Trophoblast cell (in vitro differentiated cells and primary cell): Measurements from ENCODE around the gene ART4.

ENCODE experiments used
- DNase-seq, 2 donors: peaks; one replicate each; pipeline ENCODE4 v3.0.0-alpha.2; 2016
- H2AFZ ChIP-seq: 2 replicates; pipeline ENCODE4 v1.6.1; 2013; ENCODE audit warnings: low read length, moderate library complexity, mild to moderate bottlenecking; ENCODE audit not compliant: insufficient read depth, poor library complexity
- H2AK5ac ChIP-seq: 2 replicates; pipeline ENCODE4 v1.6.1; 2013; ENCODE audit warnings: mild to moderate bottlenecking, low read length
- H2BK120ac ChIP-seq: 2 replicates; pipeline ENCODE4 v1.6.1; 2013; ENCODE audit warnings: low read length, mild to moderate bottlenecking, moderate library complexity; ENCODE audit not compliant: insufficient read depth, poor library complexity
- H2BK12ac ChIP-seq: 2 replicates; pipeline ENCODE4 v1.6.1; 2013; ENCODE audit warnings: mild to moderate bottlenecking, low read length, moderate library complexity
- H2BK5ac ChIP-seq: 2 replicates; pipeline ENCODE4 v1.6.1; 2013; ENCODE audit warnings: low read length, low read depth, moderate library complexity, mild to moderate bottlenecking; ENCODE audit not compliant: poor library complexity
- H3K14ac ChIP-seq: 2 replicates; pipeline ENCODE4 v1.6.1; 2013; ENCODE audit warnings: mild to moderate bottlenecking, low read length
- H3K18ac ChIP-seq: 2 replicates; pipeline ENCODE4 v1.6.1; 2013; ENCODE audit warnings: mild to moderate bottlenecking, low read length
- H3K23ac ChIP-seq: 2 replicates; pipeline ENCODE4 v1.6.1; 2013; ENCODE audit warnings: low read length
- H3K27ac ChIP-seq: 2 replicates; pipeline ENCODE4 v1.5.1; 2013; ENCODE audit warnings: low read depth, mild to moderate bottlenecking, inconsistent platforms, low read length, moderate library complexity
- H3K27me3 ChIP-seq: 2 replicates; pipeline ENCODE4 v1.6.1; 2013; ENCODE audit warnings: inconsistent platforms, mild to moderate bottlenecking, low read length, moderate library complexity; ENCODE audit not compliant: insufficient read depth
- H3K36me3 ChIP-seq, 2 experiments: 1 replicate in 1 of 2; 2 replicates in 1 of 2; pipeline ENCODE4 v1.6.1; 2013; ENCODE audit warnings: low read length in 2 of 2, mild to moderate bottlenecking in 2 of 2, moderate library complexity in 1 of 2; ENCODE audit not compliant: insufficient read depth in 2 of 2, control insufficient read depth in 1 of 2
- H3K4ac ChIP-seq: 2 replicates; pipeline ENCODE4 v1.6.1; 2013; ENCODE audit warnings: low read depth, mild to moderate bottlenecking, low read length, moderate library complexity
- H3K4me1 ChIP-seq, 2 experiments: 1 replicate in 1 of 2; 2 replicates in 1 of 2; pipeline ENCODE4 v1.6.1; 2013; ENCODE audit warnings: low read length in 2 of 2, mild to moderate bottlenecking in 2 of 2, moderate library complexity in 1 of 2; ENCODE audit not compliant: insufficient read depth in 2 of 2, control insufficient read depth in 1 of 2
- H3K4me2 ChIP-seq: 2 replicates; pipeline ENCODE4 v1.6.1; 2013; ENCODE audit warnings: inconsistent platforms, mild to moderate bottlenecking, low read length, moderate library complexity
- H3K4me3 ChIP-seq: 2 replicates; pipeline ENCODE4 v1.5.1; 2013; ENCODE audit warnings: mild to moderate bottlenecking, low read depth, low read length, inconsistent platforms
- H3K79me1 ChIP-seq: one replicate; pipeline ENCODE4 v1.6.1; 2013; ENCODE audit warnings: low read length
- H3K79me2 ChIP-seq: 2 replicates; pipeline ENCODE4 v1.6.1; 2013; ENCODE audit warnings: low read length, mild to moderate bottlenecking; ENCODE audit not compliant: control insufficient read depth, insufficient read depth, poor library complexity
- H3K9ac ChIP-seq: 2 replicates; pipeline ENCODE4 v1.6.1; 2013; ENCODE audit warnings: mild to moderate bottlenecking, low read length
- H3K9me3 ChIP-seq: 2 replicates; pipeline ENCODE4 v1.6.1; 2013; ENCODE audit warnings: low read depth, mild to moderate bottlenecking, control low read depth, inconsistent platforms, low read length; ENCODE audit not compliant: insufficient read depth
- H4K12ac ChIP-seq: 2 replicates; pipeline ENCODE4 v1.6.1; 2013; ENCODE audit warnings: low read depth, mild to moderate bottlenecking, low read length, moderate library complexity
- H4K8ac ChIP-seq: 2 replicates; pipeline ENCODE4 v1.6.1; 2013; ENCODE audit warnings: low read depth, mild to moderate bottlenecking, low read length, moderate library complexity
- H4K91ac ChIP-seq: one replicate; pipeline ENCODE4 v1.6.1; 2013; ENCODE audit warnings: low read depth, mild to moderate bottlenecking, low read length, moderate library complexity
- WGBS: extraction: QIAGEN DNeasy Blood & Tissue Kit; methylation state at CpG from one replicate; pipeline ENCODE4 v1.1.7; 2013; ENCODE audit warnings: missing lambda C conversion rate; ENCODE audit not compliant: insufficient read length, insufficient coverage; ENCODE audit errors: extremely low coverage; 5-methylcytosine and 5-hydroxymethylcytosine counted together

ART4 gene

DNA sequence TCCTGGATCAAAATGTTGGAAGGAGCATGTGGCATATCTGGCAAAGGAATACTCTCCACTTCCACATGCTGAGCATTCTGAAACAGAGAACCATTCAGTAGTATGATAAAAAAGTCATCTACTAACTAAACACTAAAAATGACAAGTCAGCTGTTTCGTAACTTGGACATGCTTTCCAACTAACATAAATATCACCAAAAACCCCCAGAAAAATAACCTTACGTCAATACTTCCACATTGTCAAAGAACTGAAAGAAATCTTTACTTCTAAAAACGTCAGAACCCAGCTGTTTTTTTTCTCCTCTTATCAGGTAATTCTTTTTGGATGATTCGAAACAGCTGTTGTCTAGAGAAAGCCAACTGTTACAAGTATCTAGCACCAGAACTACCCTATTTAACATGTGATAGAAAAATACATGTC, 48.3 kb downstream of the ART4 start:
- no peak overlapping the region for H3K4me2 ChIP-seq
- peaks cover 12 to 26% of the 10 kb centered on the region in 2 experiments for H3K36me3 ChIP-seq
- H3K23ac ChIP-seq: no peak overlapping the region
- no peaks in the 10 kb centered on the region for H3K79me2 ChIP-seq
- no peak overlapping the region for H2BK5ac ChIP-seq
- H3K9ac ChIP-seq: no peak overlapping the region
- H2AK5ac ChIP-seq: no peak overlapping the region
- no peak overlapping the region for H3K18ac ChIP-seq
- H2BK12ac ChIP-seq: no peak overlapping the region
- no peaks in the 10 kb centered on the region for H3K79me1 ChIP-seq
- no peak overlapping the region for H3K27ac ChIP-seq
- H3K27me3 ChIP-seq: no peaks in the 10 kb centered on the region
- WGBS: 100% methylated on average over 1 of the region's 4 CpGs
- no peaks in the 10 kb centered on the region for H3K4me1 ChIP-seq
- H4K8ac ChIP-seq: no peak overlapping the region
- no peak overlapping the region for H3K4ac ChIP-seq
- no peak overlapping the region for H4K12ac ChIP-seq
- no peak overlapping the region for H4K91ac ChIP-seq
- DNase-seq: no peak
- no peak overlapping the region for H2AFZ ChIP-seq
- H3K4me3 ChIP-seq: no peak overlapping the region
- no peak overlapping the region for H3K14ac ChIP-seq
- H3K9me3 ChIP-seq: no peaks in the 10 kb centered on the region
- H2BK120ac ChIP-seq: no peak overlapping the region

DNA sequence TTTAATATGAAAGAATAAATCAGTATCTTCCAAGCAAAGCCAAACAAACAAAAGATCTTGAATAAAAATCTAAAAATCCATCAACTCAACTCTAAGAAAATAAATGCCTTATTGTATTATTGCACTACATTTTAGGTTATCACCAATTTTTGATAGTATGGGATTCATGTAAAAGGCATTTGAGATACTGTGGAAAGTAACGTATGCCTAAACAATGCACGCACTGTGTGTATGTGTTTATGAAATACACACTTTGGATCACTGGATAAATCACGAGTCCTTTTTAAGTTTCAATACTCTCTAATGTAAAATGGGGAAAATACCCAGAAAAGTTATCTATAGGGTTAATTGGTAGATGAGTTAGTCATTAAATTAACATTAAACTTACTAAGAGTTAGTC, 57.8 kb downstream of the ART4 start:
- peaks cover 21% of the 10 kb centered on the region in 2 experiments for H3K36me3 ChIP-seq
- H4K12ac ChIP-seq: no peak overlapping the region
- no peaks in the 10 kb centered on the region for H3K79me1 ChIP-seq
- no CpG with 5 or more reads among the region's 3 CpGs for WGBS
- H3K27ac ChIP-seq: no peak overlapping the region
- no peak overlapping the region for H2BK12ac ChIP-seq
- no peak overlapping the region for H2BK120ac ChIP-seq
- H3K18ac ChIP-seq: no peak overlapping the region
- H3K79me2 ChIP-seq: no peaks in the 10 kb centered on the region
- H2BK5ac ChIP-seq: no peak overlapping the region
- no peak overlapping the region for H3K23ac ChIP-seq
- no peak overlapping the region for H3K4me2 ChIP-seq
- H3K9ac ChIP-seq: no peak overlapping the region
- no peaks in the 10 kb centered on the region for H3K27me3 ChIP-seq
- no peaks in the 10 kb centered on the region for H3K4me1 ChIP-seq
- no peak overlapping the region for H2AK5ac ChIP-seq
- H2AFZ ChIP-seq: no peak overlapping the region
- H3K9me3 ChIP-seq: no peaks in the 10 kb centered on the region
- DNase-seq: no peak
- no peak overlapping the region for H3K4ac ChIP-seq
- no peak overlapping the region for H4K8ac ChIP-seq
- no peak overlapping the region for H3K14ac ChIP-seq
- H3K4me3 ChIP-seq: no peak overlapping the region
- no peak overlapping the region for H4K91ac ChIP-seq

DNA sequence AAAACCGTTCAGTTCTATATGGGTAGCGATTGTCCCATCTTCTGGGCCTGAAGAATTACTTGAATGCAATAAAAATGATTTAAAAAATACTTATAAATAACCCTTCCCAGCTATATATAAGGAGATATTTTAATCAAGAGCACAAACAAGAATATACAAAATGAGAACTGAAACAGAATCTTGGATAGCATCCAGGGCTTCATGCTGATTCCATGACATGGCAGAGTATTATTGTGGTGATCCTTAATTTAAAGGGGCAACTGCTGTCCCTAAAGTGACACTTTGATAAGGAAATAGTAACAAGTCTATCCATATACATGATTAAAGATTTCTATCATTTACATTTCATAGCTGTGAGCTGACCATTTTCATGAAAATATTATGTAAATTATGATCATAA, 58.9 kb downstream of the ART4 start:
- Histone ChIP-seq H4K8ac (no peak overlapping the region), H3K9ac (no peak overlapping the region), H3K23ac (no peak overlapping the region), H3K79me1 (no peaks in the 10 kb centered on the region), H2BK120ac (no peak overlapping the region), H4K12ac (no peak overlapping the region), H3K27me3 (no peaks in the 10 kb centered on the region), H3K9me3 (no peaks in the 10 kb centered on the region), H4K91ac (no peak overlapping the region), H3K79me2 (no peaks in the 10 kb centered on the region), H3K4me1 (no peaks in the 10 kb centered on the region), H2BK12ac (no peak overlapping the region), H3K18ac (no peak overlapping the region), H3K4me2 (no peak overlapping the region), H2BK5ac (no peak overlapping the region), H3K14ac (no peak overlapping the region), H3K4ac (no peak overlapping the region), H3K4me3 (no peak overlapping the region), H3K36me3 (peaks cover 17 to 18% of the 10 kb centered on the region in 2 experiments), H2AK5ac (no peak overlapping the region), H3K27ac (no peak overlapping the region), H2AFZ (no peak overlapping the region)
- no CpG with 5 or more reads among the region's 2 CpGs for WGBS
- DNase-seq: no peak

DNA sequence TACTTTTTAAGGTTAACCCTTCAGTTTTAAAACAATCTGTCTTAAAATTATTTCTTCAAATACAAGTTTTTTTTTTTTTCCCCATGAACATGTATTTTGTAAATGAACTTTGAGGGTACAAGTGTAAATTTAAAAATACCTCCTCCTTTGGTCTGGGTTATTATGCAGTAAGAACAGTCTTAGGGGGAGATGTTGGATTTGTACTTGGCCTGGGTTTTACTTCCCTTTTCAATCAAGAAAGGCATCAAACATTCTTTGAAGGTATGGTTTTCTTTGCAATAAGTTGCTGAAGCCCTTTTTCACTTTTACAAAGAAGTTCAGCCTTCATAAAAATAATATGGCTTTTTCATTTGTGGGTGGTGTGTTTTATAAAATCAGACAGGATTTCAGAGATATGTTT, 60.6 kb downstream of the ART4 start:
- no peaks in the 10 kb centered on the region for H3K79me2 ChIP-seq
- peaks cover 8 to 9% of the 10 kb centered on the region in 2 experiments for H3K36me3 ChIP-seq
- no peaks in the 10 kb centered on the region for H3K27me3 ChIP-seq
- no peak overlapping the region for H2BK12ac ChIP-seq
- no peak overlapping the region for H3K27ac ChIP-seq
- H2AFZ ChIP-seq: no peak overlapping the region
- H3K9me3 ChIP-seq: no peaks in the 10 kb centered on the region
- no peak overlapping the region for H3K4me3 ChIP-seq
- H4K91ac ChIP-seq: no peak overlapping the region
- H3K4ac ChIP-seq: no peak overlapping the region
- no peak overlapping the region for H3K9ac ChIP-seq
- H2BK5ac ChIP-seq: no peak overlapping the region
- H2BK120ac ChIP-seq: no peak overlapping the region
- H3K18ac ChIP-seq: no peak overlapping the region
- no peak overlapping the region for H4K8ac ChIP-seq
- no peak overlapping the region for H3K4me2 ChIP-seq
- no peak overlapping the region for H3K23ac ChIP-seq
- no peak overlapping the region for H2AK5ac ChIP-seq
- peaks cover 2% of the 10 kb centered on the region for H3K79me1 ChIP-seq
- DNase-seq: no peak
- H4K12ac ChIP-seq: no peak overlapping the region
- H3K4me1 ChIP-seq: peaks cover 2% of the 10 kb centered on the region in 2 experiments
- H3K14ac ChIP-seq: no peak overlapping the region
